IgD-negative memory B cell (primary cell): ENCODE results near the gene CLHC1. TPM values are rescaled to one million over a fixed set of nuclear protein-coding genes. Genes with fewer than 3 reads are reported as not detected.
A peak's percentile ranks its signal among the peaks of the same experiment; 100 is the strongest.
"Not testable (repeated sequence)": the region's sequence is repeated elsewhere in the genome, so short reads cannot be mapped to it uniquely, and the experiment has no call there.

Experiments used
- H3K27ac Mint-ChIP-seq, 3 donors: one replicate each; pipeline ENCODE4 v1.8.0; 2020 to 2022; ENCODE audit warnings: mild to moderate bottlenecking in 3 of 3, mixed read lengths in 3 of 3, moderate library complexity in 1 of 3
- H3K27me3 Mint-ChIP-seq: one replicate; pipeline ENCODE4 v1.8.0; 2021; ENCODE audit warnings: mixed read lengths
- H3K36me3 Mint-ChIP-seq: one replicate; pipeline ENCODE4 v1.8.0; 2020; ENCODE audit warnings: mild to moderate bottlenecking, mixed read lengths
- H3K4me1 Mint-ChIP-seq, 3 donors: one replicate each; pipeline ENCODE4 v1.8.0; 2020 to 2022; ENCODE audit warnings: mixed read lengths in 3 of 3, mild to moderate bottlenecking in 1 of 3
- H3K4me3 Mint-ChIP-seq, 4 donors: one replicate each; pipeline ENCODE4 v1.8.0; 2020 to 2022; ENCODE audit warnings: mild to moderate bottlenecking in 4 of 4, mixed read lengths in 4 of 4, moderate library complexity in 3 of 4
- H3K9me3 Mint-ChIP-seq, 3 donors: one replicate each; pipeline ENCODE4 v1.8.0; 2020 to 2021; ENCODE audit warnings: mixed read lengths in 3 of 3, mild to moderate bottlenecking in 1 of 3
- polyA plus RNA-seq: library from polyadenylated mRNA; unstranded; fragments of 300-500 nt; fragmentation: Illumina TruSeq; gene quantifications from one replicate; pipeline ENCODE4 v1.2.3, GENCODE V29; 2021

CLHC1 gene
- polyA plus RNA-seq, 1 donor from 2014 or later, result 1.2 TPM

- H3K4me1 Mint-ChIP-seq, H3K9me3 Mint-ChIP-seq, H3K27ac Mint-ChIP-seq, H3K36me3 Mint-ChIP-seq, H3K4me3 Mint-ChIP-seq, H3K27me3 Mint-ChIP-seq: not testable (repeated sequence)
These were observed 9.5 kb upstream of the CLHC1 start for GRCh38 chr2:55241582-55241981.

GRCh38 chr2:55239656-55240222, 7.6 kb upstream of the CLHC1 start:
- Mint-ChIP-seq H3K27ac (no peak overlapping the region), H3K4me3 (no peak overlapping the region), H3K9me3 (no peaks in the 10 kb centered on the region), H3K4me1 (peaks cover 0 to 5% (median 4%) of the 10 kb centered on the region in 3 donors), H3K27me3 (no peaks in the 10 kb centered on the region), H3K36me3 (peaks cover 1% of the 10 kb centered on the region)

DNA sequence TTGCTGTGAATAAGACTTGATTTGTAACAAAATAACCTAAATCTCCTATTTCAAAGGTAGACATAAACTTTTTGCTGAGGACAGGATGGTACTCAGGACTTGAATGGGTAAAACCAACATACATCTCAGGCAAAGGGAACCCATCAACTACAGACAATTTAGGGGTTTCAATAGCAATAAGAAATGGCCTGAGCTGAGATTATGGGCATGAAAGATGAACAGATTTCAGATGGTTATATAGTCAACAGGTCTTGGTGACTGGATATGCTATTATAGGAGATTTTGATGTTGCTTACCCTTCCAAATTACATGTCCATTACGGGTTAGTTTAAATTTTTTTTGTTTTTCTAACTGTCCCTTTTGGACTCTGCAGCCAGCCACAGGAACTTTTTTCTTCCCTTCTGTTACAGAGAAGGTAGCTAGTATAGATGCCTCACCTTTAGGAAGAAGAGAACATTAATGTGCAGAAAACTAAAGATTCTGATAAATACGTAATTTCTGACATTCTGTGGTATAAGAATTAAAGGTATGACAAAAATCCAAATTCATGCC, 5.0 kb upstream of the CLHC1 start:
- H3K9me3 Mint-ChIP-seq, result no peaks in the 10 kb centered on the region
- no peak overlapping the region for H3K4me3 Mint-ChIP-seq
- H3K36me3 Mint-ChIP-seq, result peaks cover 5% of the 10 kb centered on the region
- peak overlapping the region in 1 of 3 donors; percentile 22 for H3K27ac Mint-ChIP-seq
- H3K27me3 Mint-ChIP-seq, result no peaks in the 10 kb centered on the region
- H3K4me1 Mint-ChIP-seq, result peaks cover 12 to 20% (median 18%) of the 10 kb centered on the region in 3 donors

GRCh38 chr2:55235724-55236538, 3.8 kb upstream of the CLHC1 start:
- peak overlapping the region in 1 of 3 donors; percentile 88 for H3K27ac Mint-ChIP-seq
- peaks cover 5% of the 10 kb centered on the region for H3K36me3 Mint-ChIP-seq
- H3K4me1 Mint-ChIP-seq, result peaks cover 19 to 26% (median 23%) of the 10 kb centered on the region in 3 donors
- no peaks in the 10 kb centered on the region for H3K27me3 Mint-ChIP-seq
- H3K9me3 Mint-ChIP-seq, result no peaks in the 10 kb centered on the region
- peak overlapping the region in 2 of 4 donors; percentile 43 to 90 for H3K4me3 Mint-ChIP-seq

GRCh38 chr2:55233658-55233940, 1.5 kb upstream of the CLHC1 start:
- H3K4me3 Mint-ChIP-seq, result peak overlapping the region; percentile 90 to 100 (median 98)
- H3K27me3 Mint-ChIP-seq, result no peaks in the 10 kb centered on the region
- H3K27ac Mint-ChIP-seq, result peak overlapping the region; percentile 88 to 99 (median 99)

GRCh38 chr2:55232863-55233657, 967 bp upstream of the CLHC1 start:
- Mint-ChIP-seq H3K4me3 (peak overlapping the region; percentile 90 to 100 (median 98)), H3K27ac (peak overlapping the region; percentile 88 to 99 (median 99)), H3K27me3 (no peaks in the 10 kb centered on the region), H3K9me3 (no peaks in the 10 kb centered on the region), H3K36me3 (peaks cover 4% of the 10 kb centered on the region), H3K4me1 (peaks cover 25 to 40% (median 37%) of the 10 kb centered on the region in 3 donors)

More at GRCh38 chr2:55233658-55233940, 1.5 kb upstream of the CLHC1 start:
- Mint-ChIP-seq H3K9me3 (no peaks in the 10 kb centered on the region), H3K4me1 (peaks cover 23 to 34% (median 34%) of the 10 kb centered on the region in 3 donors), H3K36me3 (peaks cover 4% of the 10 kb centered on the region)

GRCh38 chr2:55231546-55232083, 478 bp downstream of the CLHC1 start:
- H3K27ac Mint-ChIP-seq, result peak overlapping the region; percentile 88 to 99 (median 99)
- H3K36me3 Mint-ChIP-seq, result peaks cover 4% of the 10 kb centered on the region
- no peaks in the 10 kb centered on the region for H3K9me3 Mint-ChIP-seq
- H3K27me3 Mint-ChIP-seq, result no peaks in the 10 kb centered on the region
- H3K4me1 Mint-ChIP-seq, result peaks cover 30 to 47% (median 46%) of the 10 kb centered on the region in 3 donors
- H3K4me3 Mint-ChIP-seq, result peak overlapping the region; percentile 90 to 100 (median 98)

- H3K4me3 Mint-ChIP-seq, result peak overlapping the region in 2 of 4 donors; percentile 90 to 97
- H3K9me3 Mint-ChIP-seq, result no peaks in the 10 kb centered on the region
- peaks cover 30 to 46% (median 44%) of the 10 kb centered on the region in 3 donors for H3K4me1 Mint-ChIP-seq
- no peaks in the 10 kb centered on the region for H3K27me3 Mint-ChIP-seq
- peak overlapping the region in 2 of 3 donors; percentile 11 to 88 for H3K27ac Mint-ChIP-seq
- H3K36me3 Mint-ChIP-seq, result peaks cover 4% of the 10 kb centered on the region
These were observed 1.5 kb downstream of the CLHC1 start for GRCh38 chr2:55230551-55230950.

GRCh38 chr2:55229221-55229620, 2.9 kb downstream of the CLHC1 start:
- H3K27me3 Mint-ChIP-seq, result no peaks in the 10 kb centered on the region
- peaks cover 28 to 41% (median 39%) of the 10 kb centered on the region in 3 donors for H3K4me1 Mint-ChIP-seq
- H3K27ac Mint-ChIP-seq, result peak overlapping the region in 2 of 3 donors; percentile 27 to 87
- H3K4me3 Mint-ChIP-seq, result peak overlapping the region in 1 of 4 donors; percentile 90
- peaks cover 4% of the 10 kb centered on the region for H3K36me3 Mint-ChIP-seq
- no peaks in the 10 kb centered on the region for H3K9me3 Mint-ChIP-seq

GRCh38 chr2:55228226-55228563, 3.9 kb downstream of the CLHC1 start:
- Mint-ChIP-seq H3K27me3 (no peaks in the 10 kb centered on the region), H3K4me1 (peaks cover 23 to 33% (median 32%) of the 10 kb centered on the region in 3 donors), H3K9me3 (no peaks in the 10 kb centered on the region), H3K36me3 (peaks cover 2% of the 10 kb centered on the region), H3K4me3 (peak overlapping the region in 2 of 4 donors; percentile 29 to 57), H3K27ac (peak overlapping the region; percentile 16 to 27 (median 25))

DNA sequence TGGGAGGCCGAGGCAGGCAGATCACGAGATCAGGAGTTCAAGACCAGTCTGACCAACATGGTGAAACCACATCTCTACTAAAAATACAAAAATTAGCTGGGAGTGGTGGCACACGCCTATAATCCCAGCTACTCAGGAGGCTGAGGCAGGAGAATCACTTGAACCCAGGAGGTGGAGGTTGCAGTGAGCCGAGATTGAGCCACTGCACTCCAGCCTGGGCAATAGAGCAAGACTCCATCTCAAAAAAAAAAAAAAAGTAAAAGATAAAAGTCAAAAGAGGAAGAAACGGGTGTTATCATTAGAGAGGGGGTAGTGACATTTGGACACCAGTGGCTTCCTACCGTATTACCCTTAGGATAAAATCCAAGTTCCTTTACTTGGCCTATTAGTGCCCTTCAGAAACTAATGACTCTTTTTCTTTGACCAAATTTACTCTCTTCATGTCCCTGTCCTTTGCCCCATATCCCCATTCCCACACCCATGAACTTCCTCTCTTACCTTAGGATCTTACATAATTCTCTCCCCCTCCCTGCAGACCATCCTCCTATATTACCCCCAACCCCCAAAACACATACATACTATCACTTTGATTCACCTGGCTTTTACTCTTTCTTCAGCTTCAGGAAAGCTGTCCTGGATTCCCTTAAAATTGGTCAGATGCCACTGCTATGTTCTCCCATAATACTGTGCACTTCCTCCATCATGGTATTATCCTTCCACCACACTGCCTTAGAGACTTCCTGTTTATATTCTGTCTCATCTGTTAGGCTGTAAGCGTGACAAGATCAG, 4.5 kb downstream of the CLHC1 start:
- Mint-ChIP-seq H3K4me3 (peak overlapping the region in 2 of 4 donors; percentile 29 to 57), H3K4me1 (peaks cover 23 to 36% (median 33%) of the 10 kb centered on the region in 3 donors), H3K27ac (peak overlapping the region; percentile 12 to 25 (median 16))
- H3K36me3 Mint-ChIP-seq, H3K27me3 Mint-ChIP-seq, H3K9me3 Mint-ChIP-seq: not testable (repeated sequence)

GRCh38 chr2:55225481-55226020, 6.5 kb downstream of the CLHC1 start:
- Mint-ChIP-seq H3K27me3 (no peaks in the 10 kb centered on the region), H3K36me3 (no peaks in the 10 kb centered on the region), H3K4me3 (peak overlapping the region in 1 of 4 donors; percentile 86), H3K27ac (peak overlapping the region in 1 of 3 donors; percentile 90), H3K4me1 (peaks cover 20 to 31% (median 29%) of the 10 kb centered on the region in 3 donors), H3K9me3 (no peaks in the 10 kb centered on the region)

- Mint-ChIP-seq H3K4me3 (peak overlapping the region in 1 of 4 donors; percentile 86), H3K27me3 (no peaks in the 10 kb centered on the region), H3K36me3 (no peaks in the 10 kb centered on the region), H3K9me3 (no peaks in the 10 kb centered on the region), H3K4me1 (peaks cover 16 to 27% (median 26%) of the 10 kb centered on the region in 3 donors), H3K27ac (peak overlapping the region in 2 of 3 donors; percentile 90 to 94)
These were observed 7.3 kb downstream of the CLHC1 start for GRCh38 chr2:55224761-55225261.
